Right ventricle myocardium superior (tissue), 1 donor: ENCODE measurements around the gene MTFMT. TPM values are rescaled to one million over a fixed set of nuclear protein-coding genes. Genes with fewer than 3 reads are reported as not detected.

Experiments
- ATAC-seq: fragments of 200-7000 bp; cut with Tn5 transposase; one replicate; pipeline ENCODE4 v1.9.1; 2020; ENCODE audit warnings: mild to moderate bottlenecking; ENCODE audit not compliant: poor library complexity
- DNase-seq: peaks from one replicate; pipeline ENCODE4 v3.0.0-alpha.2; 2020
- intact Hi-C: fragments of 100-400 bp; cut with DNase I; formaldehyde crosslinking; loops from one replicate; pipeline ENCODE4 v1.11.2; 2022
- total RNA-seq: library from RNA; stranded (reverse); fragmentation: NEBNext Ultra II Directional; extraction: Animal tissue kit (Norgen Biotek cat#: 25700); gene quantifications from one replicate; pipeline ENCODE4 v1.2.1, GENCODE V29; 2021
- donor health status: DM: no; HTN: yes; CAD: no; lungs with severe emphysema.

The MTFMT gene
- total RNA-seq, 1 donor from 2014 or later, result 17.3 TPM

- no peak for ATAC-seq
- no peak for DNase-seq
- intact Hi-C loops, result no loop called here
These were observed 75.0 kb downstream of the MTFMT start for GRCh38 chr15:64954395-64954794.

DNA sequence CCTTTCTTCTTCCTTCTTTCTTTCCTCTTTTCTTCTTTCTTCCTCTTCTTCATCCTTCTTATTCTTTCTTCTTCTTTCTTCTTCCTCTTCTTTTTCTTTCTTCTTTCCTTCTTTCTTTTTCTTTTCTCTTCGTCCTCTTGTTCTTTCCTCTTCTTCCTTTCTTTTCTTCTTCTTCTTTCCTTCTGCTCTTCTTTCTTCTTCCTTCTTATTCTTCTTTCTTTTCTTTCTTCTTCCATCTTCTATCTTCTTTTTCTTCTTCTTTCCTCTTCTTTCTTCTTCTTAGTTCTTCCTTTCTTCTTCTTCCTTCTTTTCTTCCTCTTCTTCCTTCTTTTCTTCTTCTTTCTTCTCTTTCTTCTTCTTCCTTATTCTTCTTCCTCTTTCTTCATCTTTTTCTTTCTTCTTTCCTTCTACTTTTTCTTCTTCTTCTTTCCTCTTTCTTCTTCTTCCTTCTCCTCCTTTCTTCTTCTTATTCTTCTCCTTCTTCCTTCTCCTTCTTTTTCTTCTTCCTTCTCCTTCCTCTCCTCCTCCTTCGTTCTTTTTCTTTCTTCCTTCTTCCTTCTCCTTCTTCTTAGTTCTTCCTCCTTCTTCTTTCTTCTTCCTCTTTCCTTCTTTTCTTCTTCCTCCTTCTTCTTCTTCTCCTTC, 77.5 kb downstream of the MTFMT start:
- ATAC-seq (no peak), DNase-seq (no peak)
- intact Hi-C loops, result no loop called here

Other genes with a start within 250 kb of the MTFMT start
- 0.35 TPM for gene PIF1, start 204.0 kb downstream of the MTFMT start, total RNA-seq
- 9.1 TPM for gene PLEKHO2, start 187.7 kb downstream of the MTFMT start, total RNA-seq
- 1.4 TPM for gene ANKDD1A, start 117.7 kb downstream of the MTFMT start, total RNA-seq
- gene SPG21, start 39.7 kb downstream of the MTFMT start, total RNA-seq, result 44.9 TPM
- gene SLC51B, start 15.7 kb upstream of the MTFMT start, total RNA-seq, result not detected
- gene RASL12, start 38.4 kb upstream of the MTFMT start, total RNA-seq, result 19.7 TPM
- gene KBTBD13, start 47.1 kb upstream of the MTFMT start, total RNA-seq, result 9.4 TPM
- gene UBAP1L, start 85.6 kb upstream of the MTFMT start, total RNA-seq, result 1.6 TPM
- 12.2 TPM for gene PDCD7, start 104.2 kb upstream of the MTFMT start, total RNA-seq
- 51.5 TPM for gene CLPX, start 155.7 kb upstream of the MTFMT start, total RNA-seq
- gene CILP, start 181.8 kb upstream of the MTFMT start, total RNA-seq, result 3.5 TPM